Thyroid gland (tissue), 4 donors: ENCODE measurements around the gene DTX2. TPM values are rescaled to one million over a fixed set of nuclear protein-coding genes. Genes with fewer than 3 reads are reported as not detected.
"Not testable (repeated sequence)": the region's sequence is repeated elsewhere in the genome, so short reads cannot be mapped to it uniquely, and the experiment has no call there.

Source experiments
- DNase-seq, 2 donors: peaks; one replicate each; pipeline ENCODE4 v3.0.0-alpha.2; 2019
- H3K27ac ChIP-seq, 3 donors: fragments of 200-600 bp; sonication (generic); 1 replicate in 2 of 3; 2 replicates in 1 of 3; pipeline ENCODE4 v1.5.1; 2016 to 2019; ENCODE audit warnings: mild to moderate bottlenecking in 1 of 3, moderate library complexity in 1 of 3
- H3K27me3 ChIP-seq: fragments of 200-600 bp; sonication (generic); one replicate; pipeline ENCODE4 v1.5.1; 2019
- H3K36me3 ChIP-seq, 2 donors: fragments of 200-600 bp; sonication (generic); one replicate each; pipeline ENCODE4 v1.5.1; 2016 to 2019
- H3K4me1 ChIP-seq, 2 donors: fragments of 200-600 bp; sonication (generic); one replicate each; pipeline ENCODE4 v1.5.1; 2017 to 2019
- H3K4me3 ChIP-seq, 3 donors: fragments of 200-600 bp; sonication (generic); replicated peaks in 1 of 3; 1 replicate in 2 of 3; 2 replicates in 1 of 3; pipeline ENCODE4 v1.5.1; 2016; ENCODE audit warnings: mild to moderate bottlenecking in 1 of 3
- H3K9me3 ChIP-seq: fragments of 200-600 bp; sonication (generic); one replicate; pipeline ENCODE4 v1.5.1; 2017
- WGBS, 2 donors: methylation state at CpG; one replicate each; pipeline ENCODE4 v1.1.5; 2017; 5-methylcytosine and 5-hydroxymethylcytosine counted together
- intact Hi-C: fragments of 100-400 bp; cut with DNase I; formaldehyde crosslinking; loops from one replicate; pipeline ENCODE4 v1.15.1; 2023
- total RNA-seq, 4 donors: library from RNA; depleted of rRNA; stranded (reverse); fragments of >200 nt; gene quantifications; one replicate each; pipeline ENCODE4 v1.2.3, GENCODE V29; 2016

Gene DTX2
- total RNA-seq, 4 donors from 2014 or later, result 20.4 to 32.5 (median 25.2) TPM

- H3K27me3 ChIP-seq, H3K4me3 ChIP-seq, H3K27ac ChIP-seq, DNase-seq, H3K36me3 ChIP-seq, intact Hi-C loops, H3K4me1 ChIP-seq, H3K9me3 ChIP-seq: not testable (repeated sequence)
- WGBS, 2 donors, result 90 to 100% methylated on average over 1 to 14 of the region's 16 CpGs
Measured at GRCh38 chr7:76495717-76496116, 34.2 kb downstream of the DTX2 start.

GRCh38 chr7:76497918-76498582 lies 36.5 kb downstream of the DTX2 start:
- DNase-seq, intact Hi-C loops, H3K4me1 ChIP-seq, H3K27me3 ChIP-seq, H3K9me3 ChIP-seq, H3K4me3 ChIP-seq, H3K27ac ChIP-seq, H3K36me3 ChIP-seq: not testable (repeated sequence)
- WGBS, 2 donors, result no CpG with 5 or more reads among the region's 27 CpGs

GRCh38 chr7:76498583-76499200 lies 37.2 kb downstream of the DTX2 start:
- intact Hi-C loops, H3K4me3 ChIP-seq, H3K27me3 ChIP-seq, H3K27ac ChIP-seq, H3K4me1 ChIP-seq, H3K36me3 ChIP-seq, DNase-seq, H3K9me3 ChIP-seq: not testable (repeated sequence)
- WGBS, 2 donors, result 87 to 92% methylated on average over 5 to 7 of the region's 10 CpGs

- H3K4me1 ChIP-seq, intact Hi-C loops, H3K9me3 ChIP-seq, H3K27ac ChIP-seq, H3K4me3 ChIP-seq, DNase-seq, H3K27me3 ChIP-seq, H3K36me3 ChIP-seq: not testable (repeated sequence)
- WGBS, 2 donors, result 64 to 90% methylated on average over 7 to 13 of the region's 28 CpGs
Measured at GRCh38 chr7:76499201-76499923, 37.9 kb downstream of the DTX2 start.

GRCh38 chr7:76499924-76500241 lies 38.4 kb downstream of the DTX2 start:
- WGBS, 2 donors, result no CpG with 5 or more reads among the region's 19 CpGs
- H3K27me3 ChIP-seq, H3K4me3 ChIP-seq, H3K36me3 ChIP-seq, DNase-seq, intact Hi-C loops, H3K4me1 ChIP-seq, H3K9me3 ChIP-seq, H3K27ac ChIP-seq: not testable (repeated sequence)

DNA sequence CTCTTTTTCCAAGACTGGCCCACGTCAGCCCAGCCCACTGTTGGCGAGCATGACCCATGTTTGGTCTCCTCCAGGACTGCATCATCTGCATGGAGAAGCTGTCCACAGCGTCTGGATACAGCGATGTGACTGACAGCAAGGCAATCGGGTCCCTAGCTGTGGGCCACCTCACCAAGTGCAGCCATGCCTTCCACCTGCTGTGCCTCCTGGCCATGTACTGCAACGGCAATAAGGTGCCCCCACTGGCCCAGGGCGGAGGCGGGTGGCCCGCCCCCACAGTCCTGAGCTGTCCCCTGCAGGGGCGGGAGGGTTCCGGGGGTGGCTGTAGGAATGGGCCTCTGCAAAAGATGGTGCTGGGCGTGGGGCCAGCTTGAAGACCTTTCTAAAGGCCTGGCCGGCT lies 40.7 kb downstream of the DTX2 start:
- intact Hi-C loops, result not testable (repeated sequence)

DNA sequence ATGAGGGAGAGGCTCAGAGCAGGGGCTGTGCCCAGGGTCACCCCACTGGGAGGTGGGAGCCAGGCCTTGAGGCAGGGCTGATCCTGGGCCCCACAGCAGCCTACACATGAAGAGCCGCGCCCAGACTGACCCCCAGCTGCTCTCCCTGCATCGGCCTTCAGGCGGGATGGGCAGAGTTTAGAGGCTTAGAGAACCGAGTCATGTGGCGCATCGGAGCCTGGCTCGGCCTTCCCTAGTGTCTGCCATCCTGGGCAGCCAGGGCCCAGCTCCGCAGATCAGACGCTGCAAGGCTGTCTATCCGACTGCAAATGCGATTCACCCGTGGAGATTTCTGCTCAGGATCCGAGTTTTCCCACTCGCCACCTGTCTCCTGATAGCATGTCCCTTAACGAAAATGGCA lies 41.3 kb downstream of the DTX2 start:
- H3K27me3 ChIP-seq, H3K36me3 ChIP-seq, H3K27ac ChIP-seq, H3K4me3 ChIP-seq, intact Hi-C loops, H3K9me3 ChIP-seq, H3K4me1 ChIP-seq, DNase-seq: not testable (repeated sequence)
- WGBS, 2 donors, result 83 to 100% methylated on average over 6 to 7 of the region's 16 CpGs

More for the DNA sequence above, 40.7 kb downstream of the DTX2 start:
- not testable (repeated sequence) for H3K9me3 ChIP-seq, H3K36me3 ChIP-seq, H3K4me3 ChIP-seq, H3K27me3 ChIP-seq, H3K4me1 ChIP-seq, DNase-seq, H3K27ac ChIP-seq
- WGBS, 2 donors, result 54 to 75% methylated on average over 3 to 5 of the region's 13 CpGs

GRCh38 chr7:76503244-76503643 lies 41.7 kb downstream of the DTX2 start:
- H3K4me1 ChIP-seq, DNase-seq, H3K36me3 ChIP-seq, H3K27me3 ChIP-seq, H3K4me3 ChIP-seq, H3K27ac ChIP-seq, intact Hi-C loops, H3K9me3 ChIP-seq: not testable (repeated sequence)
- 96 to 98% methylated on average over 5 to 10 of the region's 12 CpGs for WGBS, 2 donors

DNA sequence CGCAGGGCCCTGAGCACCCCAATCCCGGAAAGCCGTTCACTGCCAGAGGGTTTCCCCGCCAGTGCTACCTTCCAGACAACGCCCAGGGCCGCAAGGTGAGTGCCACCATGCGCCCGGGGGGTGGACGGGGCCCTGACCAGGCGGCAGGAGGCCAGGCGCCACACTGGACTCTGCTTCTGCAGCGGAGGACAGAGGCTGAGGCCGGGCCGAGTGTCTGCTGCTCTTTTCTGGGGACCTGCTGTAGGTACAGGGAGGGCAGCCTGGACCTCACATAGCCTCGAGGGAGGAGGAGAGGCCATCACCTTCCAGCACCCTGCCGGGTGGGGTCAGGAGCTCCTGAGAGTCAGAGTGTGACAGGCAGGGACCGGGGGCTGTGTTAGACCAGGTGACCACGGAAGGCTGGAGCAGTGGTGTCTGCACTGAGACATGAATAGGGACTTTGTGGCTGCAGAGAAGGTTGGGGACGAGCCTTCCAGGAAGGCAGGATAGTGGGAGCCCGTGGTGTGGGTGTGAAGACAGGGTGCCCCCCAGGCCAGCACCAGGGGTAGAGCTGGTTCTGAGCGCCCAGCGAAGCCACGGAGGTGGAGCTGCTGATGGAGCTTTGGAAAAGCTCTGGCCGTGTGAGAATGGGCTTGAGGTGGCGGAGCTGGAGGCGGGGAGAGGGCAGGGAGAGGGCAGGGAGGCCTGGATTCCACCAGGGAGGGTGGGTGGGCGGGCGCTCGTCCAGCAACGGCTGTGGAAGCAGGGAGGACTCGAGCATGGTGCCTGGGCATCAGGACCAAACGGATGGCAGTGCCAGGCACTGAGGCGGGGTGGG lies 43.0 kb downstream of the DTX2 start:
- DNase-seq, H3K9me3 ChIP-seq, H3K27ac ChIP-seq, H3K4me3 ChIP-seq, intact Hi-C loops, H3K36me3 ChIP-seq, H3K27me3 ChIP-seq, H3K4me1 ChIP-seq: not testable (repeated sequence)
- 80 to 90% methylated on average over 7 to 18 of the region's 33 CpGs for WGBS, 2 donors
